ENCODE data around the gene SFMBT2. TPM values are rescaled to one million over a fixed set of nuclear protein-coding genes. Genes with fewer than 3 reads are reported as not detected.

The SFMBT2 gene
- total and polyA plus RNA-seq, 2 of the 13 experiments (the other 11 are each of a cell fraction or from before 2014, with no cell fraction given): 0.01 to 0.02 TPM

DNA sequence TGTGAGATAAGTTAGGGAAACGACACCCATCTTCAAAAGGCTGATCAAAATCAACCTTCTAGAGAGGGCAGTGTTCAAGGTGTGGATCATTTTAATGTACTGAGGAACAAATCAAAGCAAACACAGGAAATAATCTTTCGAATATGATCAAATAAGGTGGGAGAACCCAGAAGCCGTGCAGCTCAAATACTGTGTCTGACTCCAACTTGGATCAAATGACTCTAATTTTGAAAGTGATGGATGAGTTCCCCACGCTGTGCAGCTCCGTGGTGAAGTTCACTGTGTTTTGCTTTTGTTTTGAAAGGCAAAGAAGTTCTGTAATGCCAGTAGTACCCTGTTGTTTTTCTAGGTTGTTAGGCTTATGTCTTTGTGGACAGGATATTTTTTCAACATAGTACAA lies 250.9 kb downstream of the SFMBT2 start (continued):
- no peak for TF ChIP-seq NCOA1 (CRISPR knock-in tag; IDR thresholded peaks at IDR 0.05)
- TF ChIP-seq ZNF687 (CRISPR knock-in tag; IDR thresholded peaks at IDR 0.05): no peak
- TF ChIP-seq ZBTB40 (IDR thresholded peaks at IDR 0.05): no peak
- no peak for TF ChIP-seq ZBTB40 (CRISPR knock-in tag; IDR thresholded peaks at IDR 0.05)
- TF ChIP-seq GATAD1 (CRISPR knock-in tag; IDR thresholded peaks at IDR 0.05): no peak
- TF ChIP-seq HNRNPK (IDR thresholded peaks at IDR 0.05; ENCODE audit: low read depth, low read length, poor library complexity, severe bottlenecking): no peak
- TF ChIP-seq, protein P1, sequence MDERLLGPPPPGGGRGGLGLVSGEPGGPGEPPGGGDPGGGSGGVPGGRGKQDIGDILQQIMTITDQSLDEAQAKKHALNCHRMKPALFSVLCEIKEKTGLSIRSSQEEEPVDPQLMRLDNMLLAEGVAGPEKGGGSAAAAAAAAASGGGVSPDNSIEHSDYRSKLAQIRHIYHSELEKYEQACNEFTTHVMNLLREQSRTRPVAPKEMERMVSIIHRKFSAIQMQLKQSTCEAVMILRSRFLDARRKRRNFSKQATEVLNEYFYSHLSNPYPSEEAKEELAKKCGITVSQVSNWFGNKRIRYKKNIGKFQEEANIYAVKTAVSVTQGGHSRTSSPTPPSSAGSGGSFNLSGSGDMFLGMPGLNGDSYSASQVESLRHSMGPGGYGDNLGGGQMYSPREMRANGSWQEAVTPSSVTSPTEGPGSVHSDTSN (CRISPR knock-in tag; IDR thresholded peaks at IDR 0.05): no peak
- TF ChIP-seq NAIF1 (CRISPR knock-in tag; IDR thresholded peaks at IDR 0.05; ENCODE audit: borderline replicate concordance): no peak
- TF ChIP-seq, protein P2, sequence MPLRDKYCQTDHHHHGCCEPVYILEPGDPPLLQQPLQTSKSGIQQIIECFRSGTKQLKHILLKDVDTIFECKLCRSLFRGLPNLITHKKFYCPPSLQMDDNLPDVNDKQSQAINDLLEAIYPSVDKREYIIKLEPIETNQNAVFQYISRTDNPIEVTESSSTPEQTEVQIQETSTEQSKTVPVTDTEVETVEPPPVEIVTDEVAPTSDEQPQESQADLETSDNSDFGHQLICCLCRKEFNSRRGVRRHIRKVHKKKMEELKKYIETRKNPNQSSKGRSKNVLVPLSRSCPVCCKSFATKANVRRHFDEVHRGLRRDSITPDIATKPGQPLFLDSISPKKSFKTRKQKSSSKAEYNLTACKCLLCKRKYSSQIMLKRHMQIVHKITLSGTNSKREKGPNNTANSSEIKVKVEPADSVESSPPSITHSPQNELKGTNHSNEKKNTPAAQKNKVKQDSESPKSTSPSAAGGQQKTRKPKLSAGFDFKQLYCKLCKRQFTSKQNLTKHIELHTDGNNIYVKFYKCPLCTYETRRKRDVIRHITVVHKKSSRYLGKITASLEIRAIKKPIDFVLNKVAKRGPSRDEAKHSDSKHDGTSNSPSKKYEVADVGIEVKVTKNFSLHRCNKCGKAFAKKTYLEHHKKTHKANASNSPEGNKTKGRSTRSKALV (CRISPR knock-in tag; IDR thresholded peaks at IDR 0.05): no peak

Data from HepG2 (cell line).